Loucy (cell line): Measurements from ENCODE around the gene RUSC2.

ENCODE experiments used
- H2AFZ ChIP-seq: fragments of 200-600 bp; sonication (generic); 2 replicates; pipeline ENCODE4 v1.6.0; 2016; ENCODE audit warnings: antibody characterized with exemption, mild to moderate bottlenecking, low read length, moderate library complexity
- H3F3A ChIP-seq: fragments of 200-600 bp; 2 replicates; pipeline ENCODE4 v1.6.0; 2016; ENCODE audit warnings: antibody characterized with exemption, low read depth, mild to moderate bottlenecking
- H3K27me3 ChIP-seq: fragments of 200-600 bp; sonication (generic); 2 replicates; pipeline ENCODE4 v1.6.1; 2014; ENCODE audit warnings: low read length, mild to moderate bottlenecking; ENCODE audit not compliant: insufficient read depth, poor library complexity, severe bottlenecking
- H3K36me3 ChIP-seq: fragments of 200-600 bp; sonication (generic); 2 replicates; pipeline ENCODE4 v1.6.1; 2016; ENCODE audit warnings: low read length; ENCODE audit not compliant: insufficient read depth
- H3K4me1 ChIP-seq: fragments of 200-600 bp; sonication (generic); 2 replicates; pipeline ENCODE4 v1.5.1; 2014; ENCODE audit warnings: low read length, mild to moderate bottlenecking; ENCODE audit not compliant: insufficient read depth, poor library complexity, severe bottlenecking
- H3K4me2 ChIP-seq: fragments of 200-600 bp; sonication (generic); 2 replicates; pipeline ENCODE4 v1.6.0; 2014; ENCODE audit warnings: antibody characterized with exemption, low read length, low read depth, mild to moderate bottlenecking; ENCODE audit not compliant: poor library complexity, severe bottlenecking
- H3K4me3 ChIP-seq: fragments of 200-600 bp; sonication (generic); 2 replicates; pipeline ENCODE4 v1.5.1; 2014; ENCODE audit warnings: low read length, mild to moderate bottlenecking, mixed read lengths; ENCODE audit not compliant: poor library complexity, severe bottlenecking
- H3K79me2 ChIP-seq: fragments of 200-600 bp; sonication (generic); 2 replicates; pipeline ENCODE4 v1.6.1; 2014; ENCODE audit warnings: low read length; ENCODE audit not compliant: insufficient read depth
- H3K9ac ChIP-seq: fragments of 200-600 bp; sonication (generic); 2 replicates; pipeline ENCODE4 v1.6.0; 2014; ENCODE audit warnings: mild to moderate bottlenecking, low read depth, low read length, moderate library complexity; ENCODE audit not compliant: poor library complexity, severe bottlenecking
- H3K9me2 ChIP-seq: fragments of 200-600 bp; sonication (generic); replicated peaks from 2 replicates; pipeline ENCODE4 v1.6.1; 2016; ENCODE audit warnings: low read depth, low read length, mixed read lengths
- H3K9me3 ChIP-seq: fragments of 200-600 bp; sonication (generic); 2 replicates; pipeline ENCODE4 v1.6.1; 2014; ENCODE audit warnings: mild to moderate bottlenecking, antibody characterized with exemption, low read length, low read depth; ENCODE audit not compliant: insufficient read depth
- H4K20me1 ChIP-seq: fragments of 200-600 bp; sonication (generic); 2 replicates; pipeline ENCODE4 v1.6.0; 2014; ENCODE audit warnings: antibody characterized with exemption, low read length, mild to moderate bottlenecking; ENCODE audit not compliant: insufficient read depth, poor library complexity, severe bottlenecking
- EZH2phosphoT487 ChIP-seq: fragments of 200-600 bp; IDR thresholded peaks from 2 replicates; pipeline ENCODE4 v1.6.1; 2018; ENCODE audit warnings: antibody characterized with exemption, mild to moderate bottlenecking, moderate library complexity, borderline replicate concordance
- TF ChIP-seq, protein P1 (sequence below): fragments of 200-600 bp; sonication (generic); conservative IDR thresholded peaks from 2 replicates; pipeline ENCODE4 v1.5.1; 2014; ENCODE audit warnings: mild to moderate bottlenecking, antibody characterized with exemption, low read length

Gene RUSC2

DNA sequence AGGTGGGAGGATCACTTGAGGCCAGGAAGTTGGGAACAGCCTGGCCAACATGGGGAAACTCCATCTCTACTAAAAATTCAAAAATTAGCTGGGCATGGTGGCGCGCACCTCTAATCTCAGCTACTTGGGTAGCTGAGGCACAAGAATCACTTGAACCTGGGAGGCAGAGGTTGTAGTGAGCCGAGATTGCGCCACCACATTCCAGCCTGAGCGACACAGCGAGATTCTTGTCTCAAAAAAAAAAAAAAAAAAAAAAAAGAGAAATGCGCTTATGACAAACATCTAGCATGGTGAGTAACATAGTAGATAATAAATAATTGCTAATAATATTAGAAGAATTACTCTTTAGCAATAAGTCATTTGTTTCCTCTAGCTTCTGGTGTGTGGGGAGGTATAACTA, 25.9 kb downstream of the RUSC2 start:
- no peaks in the 10 kb centered on the region for H3F3A ChIP-seq
- no peaks in the 10 kb centered on the region for H3K36me3 ChIP-seq
- no peaks in the 10 kb centered on the region for H3K9me2 ChIP-seq
- TF ChIP-seq, protein P1, sequence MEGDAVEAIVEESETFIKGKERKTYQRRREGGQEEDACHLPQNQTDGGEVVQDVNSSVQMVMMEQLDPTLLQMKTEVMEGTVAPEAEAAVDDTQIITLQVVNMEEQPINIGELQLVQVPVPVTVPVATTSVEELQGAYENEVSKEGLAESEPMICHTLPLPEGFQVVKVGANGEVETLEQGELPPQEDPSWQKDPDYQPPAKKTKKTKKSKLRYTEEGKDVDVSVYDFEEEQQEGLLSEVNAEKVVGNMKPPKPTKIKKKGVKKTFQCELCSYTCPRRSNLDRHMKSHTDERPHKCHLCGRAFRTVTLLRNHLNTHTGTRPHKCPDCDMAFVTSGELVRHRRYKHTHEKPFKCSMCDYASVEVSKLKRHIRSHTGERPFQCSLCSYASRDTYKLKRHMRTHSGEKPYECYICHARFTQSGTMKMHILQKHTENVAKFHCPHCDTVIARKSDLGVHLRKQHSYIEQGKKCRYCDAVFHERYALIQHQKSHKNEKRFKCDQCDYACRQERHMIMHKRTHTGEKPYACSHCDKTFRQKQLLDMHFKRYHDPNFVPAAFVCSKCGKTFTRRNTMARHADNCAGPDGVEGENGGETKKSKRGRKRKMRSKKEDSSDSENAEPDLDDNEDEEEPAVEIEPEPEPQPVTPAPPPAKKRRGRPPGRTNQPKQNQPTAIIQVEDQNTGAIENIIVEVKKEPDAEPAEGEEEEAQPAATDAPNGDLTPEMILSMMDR: no peak
- TF ChIP-seq EZH2phosphoT487: no peak
- H3K4me2 ChIP-seq: no peak overlapping the region
- no peaks in the 10 kb centered on the region for H4K20me1 ChIP-seq
- H3K79me2 ChIP-seq: no peaks in the 10 kb centered on the region
- H3K4me1 ChIP-seq: no peaks in the 10 kb centered on the region
- no peak overlapping the region for H3K4me3 ChIP-seq
- H3K9me3 ChIP-seq: no peaks in the 10 kb centered on the region
- H3K9ac ChIP-seq: no peak overlapping the region
- H2AFZ ChIP-seq: no peak overlapping the region
- H3K27me3 ChIP-seq: no peaks in the 10 kb centered on the region

DNA sequence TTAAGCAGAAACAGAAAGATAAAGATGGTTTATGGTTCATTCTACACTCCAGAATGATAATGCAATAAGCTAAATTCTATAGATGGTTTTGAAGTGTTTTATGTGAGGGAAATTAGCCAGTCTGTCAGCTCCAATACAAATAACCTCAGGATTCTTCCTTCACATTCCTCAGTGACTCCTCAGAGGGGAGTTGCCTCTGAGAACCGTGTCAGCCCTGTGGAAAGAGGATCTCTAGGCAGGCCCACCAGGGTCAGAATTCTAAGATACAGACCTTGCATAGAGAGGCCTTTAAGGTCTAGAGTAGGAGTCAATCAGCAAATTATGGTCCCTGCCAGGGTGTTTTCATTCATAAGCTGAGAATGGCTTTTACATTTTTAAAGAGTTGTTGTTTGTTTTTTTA, 26.6 kb downstream of the RUSC2 start:
- Histone ChIP-seq H3K4me1 (no peaks in the 10 kb centered on the region), H3F3A (no peaks in the 10 kb centered on the region), H2AFZ (no peak overlapping the region), H3K36me3 (no peaks in the 10 kb centered on the region), H3K79me2 (no peaks in the 10 kb centered on the region), H3K9me3 (no peaks in the 10 kb centered on the region), H3K9ac (no peak overlapping the region), H3K4me3 (no peak overlapping the region), H4K20me1 (no peaks in the 10 kb centered on the region), H3K9me2 (no peaks in the 10 kb centered on the region), H3K4me2 (no peak overlapping the region), H3K27me3 (no peaks in the 10 kb centered on the region)
- TF ChIP-seq, protein P1: no peak

GRCh38 chr9:35517131-35517530, 27.2 kb downstream of the RUSC2 start:
- Histone ChIP-seq H3K36me3 (no peaks in the 10 kb centered on the region), H3K4me1 (no peaks in the 10 kb centered on the region), H2AFZ (no peak overlapping the region), H3K27me3 (no peaks in the 10 kb centered on the region), H3K4me2 (no peak overlapping the region), H3F3A (no peaks in the 10 kb centered on the region), H3K9me3 (no peaks in the 10 kb centered on the region), H3K79me2 (no peaks in the 10 kb centered on the region), H3K9me2 (no peaks in the 10 kb centered on the region), H4K20me1 (no peaks in the 10 kb centered on the region), H3K4me3 (no peak overlapping the region), H3K9ac (no peak overlapping the region)
- TF ChIP-seq, protein P1: no peak
- no peak for TF ChIP-seq EZH2phosphoT487
